Fibroblast of lung (primary cell): ENCODE data around the gene PHC1. TPM values are rescaled to one million over a fixed set of nuclear protein-coding genes. Genes with fewer than 3 reads are reported as not detected.
A peak's percentile ranks its signal among the peaks of the same experiment; 100 is the strongest.

ENCODE experiments used
- DNase-seq, 2 donors: peaks; one replicate each; pipeline versions ENCODE4 v3.0.0 to v3.0.0-alpha.2; 2010; ENCODE audit warnings: low read depth in 2 of 2
- H2AFZ ChIP-seq: 2 replicates; pipeline ENCODE4 v1.5.1; 2012; ENCODE audit warnings: low read length, control low read depth, inconsistent platforms
- H3K27ac ChIP-seq: 2 replicates; pipeline ENCODE4 v1.5.1; 2011; ENCODE audit warnings: low read length, control low read depth; ENCODE audit not compliant: insufficient read depth
- H3K27me3 ChIP-seq: 2 replicates; pipeline ENCODE4 v1.5.1; 2011; ENCODE audit warnings: mild to moderate bottlenecking, low read length; ENCODE audit not compliant: control insufficient read depth, insufficient read depth
- H3K36me3 ChIP-seq: 2 replicates; pipeline ENCODE4 v1.5.1; 2011; ENCODE audit warnings: low read length; ENCODE audit not compliant: control insufficient read depth, insufficient read depth
- H3K4me1 ChIP-seq: 2 replicates; pipeline ENCODE4 v1.5.1; 2011; ENCODE audit warnings: low read length; ENCODE audit not compliant: control insufficient read depth, insufficient read depth; ENCODE audit errors: extremely low read depth
- H3K4me2 ChIP-seq: 2 replicates; pipeline ENCODE4 v1.5.1; 2011; ENCODE audit warnings: low read length, control low read depth; ENCODE audit not compliant: insufficient read depth; ENCODE audit errors: extremely low read depth
- H3K4me3 ChIP-seq, 4 experiments: fragments of 200-600 bp in 1 of 4; sonication (generic) in 1 of 4; replicated peaks in 1 of 4; 2 replicates each; pipeline ENCODE4 v1.5.1; 2011 to 2016; ENCODE audit warnings: low read length in 4 of 4, low read depth in 3 of 4, mild to moderate bottlenecking in 3 of 4, control low read depth in 2 of 4, inconsistent platforms in 1 of 4, mixed read lengths in 1 of 4; ENCODE audit not compliant: insufficient read depth in 1 of 4; ENCODE audit errors: control extremely low read depth in 1 of 4
- H3K79me2 ChIP-seq: 2 replicates; pipeline ENCODE4 v1.5.1; 2012; ENCODE audit warnings: mild to moderate bottlenecking, low read length, inconsistent platforms; ENCODE audit not compliant: control insufficient read depth, insufficient read depth
- H3K9ac ChIP-seq: 2 replicates; pipeline ENCODE4 v1.5.1; 2011; ENCODE audit warnings: mild to moderate bottlenecking, low read length, control low read depth; ENCODE audit not compliant: insufficient read depth
- H3K9me3 ChIP-seq: 2 replicates; pipeline ENCODE4 v1.5.1; 2012; ENCODE audit warnings: low read depth, low read length; ENCODE audit not compliant: control insufficient read depth, insufficient read depth
- H4K20me1 ChIP-seq: 2 replicates; pipeline ENCODE4 v1.5.1; 2011; ENCODE audit warnings: low read length; ENCODE audit not compliant: control insufficient read depth, insufficient read depth; ENCODE audit errors: extremely low read depth
- EZH2 ChIP-seq: IDR thresholded peaks from 2 replicates; pipeline ENCODE4 v1.5.1; 2012; ENCODE audit warnings: low read length, control low read depth, mild to moderate bottlenecking; ENCODE audit errors: missing control alignments
- polyA plus RNA-seq, 2 donors: library from polyadenylated mRNA; depleted of rRNA in 1 of 2; stranded (reverse) in 1 of 2; unstranded in 1 of 2; fragments of >200 nt; gene quantifications; 2 replicates each; pipeline ENCODE4 v1.2.1, GENCODE V29; 2011 to 2012; ENCODE audit warnings: missing spikeins in 1 of 2
- total RNA-seq: library from RNA; depleted of rRNA; stranded (reverse); fragments of >200 nt; gene quantifications from 2 replicates; pipeline ENCODE4 v1.2.1, GENCODE V29; 2014
- TF ChIP-seq, protein P1 (sequence below), 2 donors: IDR thresholded peaks in 1 of 2; conservative IDR thresholded peaks in 1 of 2; 1 replicate in 1 of 2; 2 replicates in 1 of 2; pipeline ENCODE4 v1.5.1; 2011 to 2012; ENCODE audit warnings: low read length in 2 of 2, control low read depth in 1 of 2, inconsistent platforms in 1 of 2, low read depth in 1 of 2, mild to moderate bottlenecking in 1 of 2

PHC1 gene
- total and polyA plus RNA-seq, 2 donors (not counting 1 experiment from before 2014, with no cell fraction given), result 15.2 to 21.4 TPM

GRCh38 chr12:8912914-8913313 is 1.4 kb upstream of the PHC1 start:
- peak overlapping the region in 3 of 4 experiments; percentile 62 to 77 (median 70) for H3K4me3 ChIP-seq
- H2AFZ ChIP-seq, result no peak overlapping the region
- no peaks in the 10 kb centered on the region for H3K9me3 ChIP-seq
- no peaks in the 10 kb centered on the region for H4K20me1 ChIP-seq
- H3K4me1 ChIP-seq, result peaks cover 2% of the 10 kb centered on the region
- no peak overlapping the region for H3K9ac ChIP-seq
- H3K79me2 ChIP-seq, result no peaks in the 10 kb centered on the region
- peak overlapping the region; percentile 84 for H3K4me2 ChIP-seq
- H3K36me3 ChIP-seq, result no peaks in the 10 kb centered on the region
- H3K27me3 ChIP-seq, result no peaks in the 10 kb centered on the region
- no peak for DNase-seq
- no peak for TF ChIP-seq EZH2
- TF ChIP-seq, protein P1, sequence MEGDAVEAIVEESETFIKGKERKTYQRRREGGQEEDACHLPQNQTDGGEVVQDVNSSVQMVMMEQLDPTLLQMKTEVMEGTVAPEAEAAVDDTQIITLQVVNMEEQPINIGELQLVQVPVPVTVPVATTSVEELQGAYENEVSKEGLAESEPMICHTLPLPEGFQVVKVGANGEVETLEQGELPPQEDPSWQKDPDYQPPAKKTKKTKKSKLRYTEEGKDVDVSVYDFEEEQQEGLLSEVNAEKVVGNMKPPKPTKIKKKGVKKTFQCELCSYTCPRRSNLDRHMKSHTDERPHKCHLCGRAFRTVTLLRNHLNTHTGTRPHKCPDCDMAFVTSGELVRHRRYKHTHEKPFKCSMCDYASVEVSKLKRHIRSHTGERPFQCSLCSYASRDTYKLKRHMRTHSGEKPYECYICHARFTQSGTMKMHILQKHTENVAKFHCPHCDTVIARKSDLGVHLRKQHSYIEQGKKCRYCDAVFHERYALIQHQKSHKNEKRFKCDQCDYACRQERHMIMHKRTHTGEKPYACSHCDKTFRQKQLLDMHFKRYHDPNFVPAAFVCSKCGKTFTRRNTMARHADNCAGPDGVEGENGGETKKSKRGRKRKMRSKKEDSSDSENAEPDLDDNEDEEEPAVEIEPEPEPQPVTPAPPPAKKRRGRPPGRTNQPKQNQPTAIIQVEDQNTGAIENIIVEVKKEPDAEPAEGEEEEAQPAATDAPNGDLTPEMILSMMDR (conservative IDR thresholded peaks at IDR 0.05 in 1 of 2, IDR thresholded peaks at IDR 0.05 in 1 of 2; ENCODE audit: low read depth in 1 of 2, low read length in 2 of 2), result peak; percentile 4
- no peak overlapping the region for H3K27ac ChIP-seq

GRCh38 chr12:8913702-8914032 is 642 bp upstream of the PHC1 start:
- Histone ChIP-seq H3K27ac (peak overlapping the region; percentile 91), H3K4me1 (peaks cover 2% of the 10 kb centered on the region)
- peak in 1 of 2 donors; percentile 15 for DNase-seq

DNA sequence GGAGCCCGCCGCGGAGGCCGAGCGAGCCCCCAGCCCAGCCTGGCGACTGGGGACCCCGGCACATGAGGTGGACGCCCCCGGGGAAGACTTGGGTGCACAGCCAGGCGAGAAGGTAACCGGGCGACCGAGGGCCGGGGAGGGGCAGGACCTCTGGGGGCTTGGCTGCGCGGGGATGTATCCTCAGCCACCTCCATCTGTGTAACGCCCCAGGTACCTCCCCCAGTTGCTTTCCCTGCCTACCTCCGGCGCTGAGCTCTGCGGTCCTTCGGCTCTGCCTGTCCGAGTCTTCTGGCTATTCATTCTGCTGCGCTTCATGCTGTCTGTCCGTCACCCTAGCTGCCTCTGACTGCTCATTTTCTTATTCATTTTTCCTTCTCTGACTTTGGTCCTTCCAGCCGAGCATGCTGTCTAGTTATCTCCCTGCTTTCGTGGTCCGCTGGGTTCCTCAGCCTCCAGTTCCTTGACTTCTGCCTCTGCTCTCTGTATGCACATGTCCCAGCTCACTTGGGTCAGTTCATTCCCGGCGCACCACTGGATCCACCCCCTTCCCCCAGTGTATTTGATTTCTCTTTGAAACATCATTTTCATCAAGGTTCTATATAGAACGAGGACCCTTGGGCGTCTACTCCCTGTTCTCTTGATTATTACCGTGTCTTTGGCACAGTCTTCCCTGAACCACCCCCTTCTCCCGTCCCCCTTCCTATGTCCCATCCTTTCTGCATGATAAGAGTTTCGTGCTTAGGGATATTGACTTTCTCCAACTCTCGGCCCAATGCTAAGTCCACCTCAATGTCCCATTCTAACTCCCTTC is 612 bp downstream of the PHC1 start:
- no peaks in the 10 kb centered on the region for H3K27me3 ChIP-seq
- H3K27ac ChIP-seq, result peak overlapping the region; percentile 60
- H3K9ac ChIP-seq, result peak overlapping the region; percentile 60
- TF ChIP-seq, protein P1 (conservative IDR thresholded peaks at IDR 0.05 in 1 of 2, IDR thresholded peaks at IDR 0.05 in 1 of 2; ENCODE audit: low read depth in 1 of 2, low read length in 2 of 2), result no peak
- TF ChIP-seq EZH2, result no peak
- H2AFZ ChIP-seq, result peak overlapping the region; percentile 92
- H3K4me1 ChIP-seq, result peaks cover 2% of the 10 kb centered on the region
- peak; percentile 26 to 63 for DNase-seq
- H4K20me1 ChIP-seq, result no peaks in the 10 kb centered on the region
- no peaks in the 10 kb centered on the region for H3K79me2 ChIP-seq
- H3K9me3 ChIP-seq, result no peaks in the 10 kb centered on the region
- peak overlapping the region; percentile 98 for H3K4me2 ChIP-seq
- H3K4me3 ChIP-seq, result peak overlapping the region; percentile 77 to 93 (median 85)
- no peaks in the 10 kb centered on the region for H3K36me3 ChIP-seq

More at GRCh38 chr12:8913702-8914032, 642 bp upstream of the PHC1 start:
- Histone ChIP-seq H3K27me3 (no peaks in the 10 kb centered on the region), H3K4me3 (peak overlapping the region; percentile 62 to 77 (median 66)), H3K9me3 (no peaks in the 10 kb centered on the region), H3K36me3 (no peaks in the 10 kb centered on the region), H3K79me2 (no peaks in the 10 kb centered on the region), H4K20me1 (no peaks in the 10 kb centered on the region), H2AFZ (peak overlapping the region; percentile 76), H3K4me2 (peak overlapping the region; percentile 84), H3K9ac (no peak overlapping the region)
- TF ChIP-seq EZH2, result no peak
- TF ChIP-seq, protein P1 (conservative IDR thresholded peaks at IDR 0.05 in 1 of 2, IDR thresholded peaks at IDR 0.05 in 1 of 2; ENCODE audit: low read depth in 1 of 2, low read length in 2 of 2), result no peak
